Measurements from ENCODE around the gene TNFRSF13B. TPM values are rescaled to one million over a fixed set of nuclear protein-coding genes. Genes with fewer than 3 reads are reported as not detected.

The TNFRSF13B gene
- total RNA-seq (2013; cell fraction: nucleolus; rRNA removed): 353 and 380 TPM in 2 replicates
- total RNA-seq (2014; rRNA removed) (101 and 116 TPM in 2 replicates), total RNA-seq (2014; rRNA removed; fragmentation: Illumina TruSeq; extraction: Trizol) (50.4 and 53.0 TPM in 2 replicates), total RNA-seq (2021) (160 and 161 TPM in 2 replicates), polyA plus RNA-seq (2011; rRNA removed) (45.9 and 91.3 TPM in 2 replicates), polyA plus RNA-seq (2014; fragmentation: Illumina TruSeq; extraction: Trizol) (53.0 and 141 TPM in 2 replicates), polyA plus RNA-seq (2014; fragmentation: Nextera tagmentation; extraction: Ambion mirVana) (10 to 100 TPM; 15.5 to 23.1 TPM), polyA plus RNA-seq (2014; rRNA removed) (231 and 255 TPM in 2 replicates), polyA plus RNA-seq (2016; fragmentation: Nextera tagmentation; extraction: Ambion mirVana) (100 to 1,000 TPM; 121 to 139 TPM), polyA minus RNA-seq (2011; rRNA and poly(A)+ RNA removed) (123 and 202 TPM in 2 replicates), Bru-seq, nascent RNA (percentile 97 among the genes with signal in this experiment), BruChase-seq, experiment 1, labeled RNA remaining after a 6-hour chase (percentile 96 among the genes with signal in this experiment), BruChase-seq, experiment 2, labeled RNA remaining after a 2-hour chase (percentile 92 among the genes with signal in this experiment)
- 102 TPM for polyA plus RNA-seq (2011; ENCODE audit: low read depth)
- polyA plus RNA-seq (2011; cell fraction: cytosol; rRNA removed): 124 and 142 TPM in 2 replicates
- 234 and 258 TPM in 2 replicates for polyA plus RNA-seq (2011; cell fraction: nucleus; rRNA removed)
- polyA plus RNA-seq (2012): 237 and 313 TPM in 2 replicates
- polyA minus RNA-seq (2011; cell fraction: cytosol; rRNA and poly(A)+ RNA removed): 45.4 TPM in 2 replicates
- 141 and 184 TPM in 2 replicates for polyA minus RNA-seq (2011; cell fraction: nucleus; rRNA and poly(A)+ RNA removed)
- long read RNA-seq, experiment 1, transcript TNFRSF13B-206 (4 exons, 859 nt): minor isoform, 30 of 94 reads
- long read RNA-seq, experiment 1, transcript TNFRSF13B-201 (5 exons, 1,357 nt): major isoform, 52 of 94 reads
- long read RNA-seq, experiment 1, partial matches to known transcripts: 7 of 94 reads
- long read RNA-seq, experiment 1, other reads (novel, unspliced or antisense): 5 of 94 reads
- long read RNA-seq, experiment 2, transcript TNFRSF13B-206 (4 exons, 859 nt): major isoform, 35 of 87 reads
- long read RNA-seq, experiment 2, transcript TNFRSF13B-201 (5 exons, 1,357 nt): minor isoform, 29 of 87 reads
- long read RNA-seq, experiment 2, partial matches to known transcripts: 14 of 87 reads
- long read RNA-seq, experiment 2, other reads (novel, unspliced or antisense): 7 of 87 reads

- SMC1A ChIA-PET (ENCODE audit: uncharacterized antibody, unreplicated experiment): interaction anchor here (1.6 to 21.4 kb wide), 2 partner anchors 10 to 12 kb away, joined by 3 to 812 read pairs; no protein-coding TSS in a partner anchor
- Histone ChIP-seq H3K9ac (ENCODE audit: control insufficient read depth, insufficient read depth, low read length) (peak within 1 kb of the TSS; percentile 73), H3K27ac (ENCODE audit: control insufficient read depth, insufficient read depth) (peak within 1 kb of the TSS; percentile 92), H3K36me3 (ENCODE audit: control insufficient read depth in 2 of 2, insufficient read depth in 2 of 2, low read length in 1 of 2) (no peaks in the 10 kb centered on the region), H3K4me1 (ENCODE audit: control insufficient read depth, insufficient read depth, low read length) (peaks cover 36% of the 10 kb centered on the region), H3K4me3 (peak within 1 kb of the TSS; percentile 94), H4K20me1 (ENCODE audit: control insufficient read depth, insufficient read depth) (no peaks in the 10 kb centered on the region), H3K9me3 (replicated peaks; ENCODE audit: control insufficient read depth, insufficient read depth, low read length) (no peaks in the 10 kb centered on the region), H3K4me2 (ENCODE audit: control insufficient read depth, insufficient read depth) (peak within 1 kb of the TSS; percentile 96), H3K79me2 (ENCODE audit: control insufficient read depth, insufficient read depth, low read length) (peaks cover 64% of the 10 kb centered on the region), H2AFZ (ENCODE audit: control insufficient read depth, low read depth, low read length) (no peak within 1 kb of the TSS), H3K27me3 (replicated peaks in 1 of 2; ENCODE audit: control insufficient read depth in 2 of 2, insufficient read depth in 2 of 2, low read length in 1 of 2) (no peaks in the 10 kb centered on the region)
- peak; percentile 26 for ATAC-seq
- DNase-seq (ENCODE audit: low read depth, low spot score): no peak
- TSS peak; percentile 70 for BruUV-seq (replicated peaks)
- under 1% methylated on average over 17 of the region's 17 CpGs for WGBS (ENCODE audit: insufficient coverage, insufficient replicate concordance, low lambda C conversion rate, missing lambda C conversion rate)
- CTCF ChIA-PET: interaction anchor here (0.6 to 19.5 kb wide), 2 partner anchors 18 to 282 kb away, joined by 3 to 361 read pairs; no protein-coding TSS in a partner anchor
- RAD21 ChIA-PET (ENCODE audit: unreplicated experiment): interaction anchor here (1.1 to 30.7 kb wide), 2 partner anchors 10 to 13 kb away, joined by 3 to 913 read pairs; no protein-coding TSS in a partner anchor
- in situ Hi-C loops (cut with MboI): no loop called here
- FAIRE-seq: no peak
- intact Hi-C loops (cut with micrococcal nuclease; ENCODE audit: unreplicated experiment): no loop called here
- POLR2A ChIA-PET: interaction anchor here (19.7 kb wide), 1 partner anchor 12 kb away, joined by 656 read pairs; no protein-coding TSS in a partner anchor
- TF ChIP-seq NR2C2 (IDR thresholded peaks at IDR 0.05; ENCODE audit: borderline replicate concordance, control insufficient read depth, insufficient read length, low read depth) (no peak), CREM (IDR thresholded peaks at IDR 0.05; ENCODE audit: low read depth) (no peak), SREBF2 (IDR thresholded peaks at IDR 0.05; ENCODE audit: low read length) (no peak), TCF12 (IDR thresholded peaks at IDR 0.05; ENCODE audit: low read depth, low read length) (peak; percentile 63; the same call in 1 of the 2 replicates), BACH1 (IDR thresholded peaks at IDR 0.05; ENCODE audit: borderline replicate concordance) (peak; percentile 42; the same call in 1 of the 2 replicates), MEF2A (IDR thresholded peaks at IDR 0.05; ENCODE audit: insufficient read depth, low read depth, low read length) (no peak), SUPT20H (IDR thresholded peaks at IDR 0.05; ENCODE audit: borderline replicate concordance, control insufficient read depth, low read depth, low read length) (no peak), HDAC2 (IDR thresholded peaks at IDR 0.05) (no peak), GATAD2B (conservative IDR thresholded peaks at IDR 0.05; ENCODE audit: low read depth) (peak; percentile 78; the same call in 1 of the 2 replicates), MTA3 (IDR thresholded peaks at IDR 0.05; ENCODE audit: borderline replicate concordance, low read length) (peak; percentile 83; the same call in 1 of the 2 replicates), MYC (IDR thresholded peaks at IDR 0.05; ENCODE audit: insufficient read depth, insufficient read length, insufficient replicate concordance, low read length, severe bottlenecking) (no peak), TARDBP (IDR thresholded peaks at IDR 0.05; ENCODE audit: borderline replicate concordance) (no peak), NFXL1 (IDR thresholded peaks at IDR 0.05; ENCODE audit: borderline replicate concordance) (no peak), LARP7 (IDR thresholded peaks at IDR 0.05) (no peak), NFIC (IDR thresholded peaks at IDR 0.05; ENCODE audit: low read depth, low read length) (peak; percentile 70; the same call in 1 of the 2 replicates), USF2 (IDR thresholded peaks at IDR 0.05; ENCODE audit: borderline replicate concordance, low read depth, low read length) (no peak)
Measured at GRCh38 chr17:16971458-16972338, at the start of gene TNFRSF13B. TNFRSF13B (minus strand) TSS chr17:16972118; CDS start chr17:16972075, 43 bp downstream.
